ENCODE results near the gene IP6K3.

IP6K3 gene

DNA sequence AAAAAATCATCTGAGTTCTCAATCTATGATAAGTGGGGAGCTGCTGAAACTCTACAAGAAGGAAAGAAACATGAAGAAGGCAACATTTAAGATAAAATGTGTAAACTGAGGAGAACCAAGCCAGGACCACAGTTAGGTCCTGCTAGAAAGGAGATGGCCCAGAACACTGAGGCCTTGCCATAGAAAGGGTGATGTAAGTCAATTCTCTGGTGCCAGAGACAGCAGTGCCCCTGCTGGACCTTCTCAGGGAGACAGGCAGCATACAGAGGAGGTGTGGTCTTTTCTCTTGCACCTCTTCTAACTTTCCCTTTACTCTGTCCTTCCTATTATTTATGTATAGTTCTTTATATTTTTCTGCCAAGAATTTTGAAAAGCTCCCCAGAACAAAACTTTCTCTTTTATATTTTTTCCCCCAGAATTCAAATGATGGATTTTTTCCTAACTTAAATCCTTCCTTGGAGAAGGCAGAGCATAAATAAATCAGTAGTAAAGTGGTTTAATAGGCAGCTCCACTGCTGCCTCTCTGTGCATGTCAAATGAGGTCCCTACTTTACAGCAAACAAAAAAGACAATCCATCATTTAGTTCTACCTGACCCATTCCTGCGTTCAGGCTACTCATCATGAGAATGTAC lies 44.2 kb downstream of the IP6K3 start:
- peak; percentile 40 to 64 for DNase-seq

GRCh38 chr6:33700391-33701050 lies 46.2 kb downstream of the IP6K3 start:
- DNase-seq = peak; percentile 27 to 76

- no peak for DNase-seq
Observed at GRCh38 chr6:33699739-33700138, 47.0 kb downstream of the IP6K3 start.

DNA sequence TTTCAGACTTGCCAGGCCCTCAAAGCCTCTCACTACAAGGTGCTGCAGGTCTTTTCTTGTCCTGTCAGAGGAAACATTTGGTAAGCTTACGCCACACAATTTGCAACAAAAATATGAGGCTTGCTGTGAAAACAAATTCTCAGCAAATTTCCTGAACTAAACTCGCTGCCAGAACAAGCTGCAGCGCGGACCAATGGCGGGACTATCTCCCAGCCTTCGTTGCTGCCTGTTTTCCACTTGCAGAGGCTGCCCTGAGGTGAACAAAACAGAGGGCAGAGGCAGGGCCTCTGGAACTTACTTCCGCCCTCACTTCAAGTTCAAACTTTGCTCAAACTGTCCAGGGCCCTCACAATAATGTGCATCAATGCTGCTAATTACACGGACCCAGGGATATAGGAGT lies 47.6 kb downstream of the IP6K3 start:
- DNase-seq = no peak

DNA sequence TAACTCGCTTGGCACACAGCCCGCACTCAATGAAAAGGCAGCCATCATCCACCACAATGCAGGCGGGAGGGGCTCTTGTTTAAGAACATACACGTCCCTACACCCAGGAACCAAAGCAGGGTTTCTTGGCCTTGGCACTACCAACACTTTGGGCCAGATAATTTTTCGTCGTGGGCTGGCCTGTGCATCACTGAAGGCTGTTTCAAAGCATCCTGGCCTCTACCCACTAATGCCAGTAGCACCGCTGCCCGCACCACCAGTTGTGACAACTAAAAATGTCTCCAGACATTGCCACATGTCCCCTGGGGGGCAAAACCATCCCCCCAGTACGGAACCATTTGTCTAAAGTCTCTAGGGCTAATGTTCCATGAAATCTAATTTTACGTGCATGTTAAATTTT lies 48.2 kb downstream of the IP6K3 start:
- no peak for DNase-seq

- DNase-seq = no peak
Observed at GRCh38 chr6:33697845-33698244, 48.9 kb downstream of the IP6K3 start.

- no peak for DNase-seq
Observed at GRCh38 chr6:33696548-33697518, 49.9 kb downstream of the IP6K3 start.

- no peak for DNase-seq
Observed at GRCh38 chr6:33696076-33696475, 50.6 kb downstream of the IP6K3 start.

DNA sequence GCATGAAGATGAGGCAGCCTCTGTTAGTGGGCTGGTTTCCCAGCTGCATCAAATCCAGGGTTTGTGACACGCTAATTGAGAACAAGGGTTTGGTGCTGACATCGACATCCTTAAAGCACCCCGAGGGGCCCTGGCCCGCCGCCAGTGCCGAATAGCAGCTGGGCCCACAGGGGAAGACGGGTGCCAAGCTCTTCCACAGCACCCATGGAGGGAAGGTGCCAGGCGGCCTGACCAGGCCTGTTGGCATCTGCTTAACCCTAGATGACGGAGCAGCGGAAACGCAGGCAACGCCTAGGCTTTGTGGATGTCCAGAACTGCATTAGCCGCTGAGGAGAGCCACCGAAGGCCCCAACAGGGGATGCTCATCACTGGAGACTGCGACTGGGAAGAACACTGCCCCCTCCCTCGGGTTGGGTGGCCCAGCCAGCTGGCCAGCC lies 51.2 kb downstream of the IP6K3 start:
- no peak for DNase-seq

GRCh38 chr6:33694977-33695376 lies 51.7 kb downstream of the IP6K3 start:
- DNase-seq = no peak

- DNase-seq = no peak
Observed at GRCh38 chr6:33694401-33694931, 52.2 kb downstream of the IP6K3 start.

GRCh38 chr6:33693186-33694105 lies 53.3 kb downstream of the IP6K3 start:
- no peak for DNase-seq

DNA sequence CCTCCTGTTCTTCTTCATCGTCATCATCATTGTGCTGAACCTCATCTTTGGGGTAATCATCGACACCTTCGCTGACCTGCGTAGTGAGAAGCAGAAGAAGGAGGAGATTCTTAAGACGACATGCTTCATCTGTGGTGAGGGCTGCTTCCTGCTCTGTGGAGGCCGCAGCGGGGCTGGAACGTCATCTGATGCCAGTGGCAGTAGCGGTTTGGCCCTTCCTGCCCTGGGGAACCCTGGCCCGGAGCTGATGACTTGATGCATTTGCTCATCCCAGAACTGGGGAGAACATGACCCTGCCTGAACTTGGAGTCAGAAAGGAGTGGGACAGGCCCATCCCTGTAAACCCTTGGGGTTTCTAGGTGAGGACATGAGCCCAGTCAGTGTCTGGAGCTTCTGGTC lies 53.9 kb downstream of the IP6K3 start:
- peak; percentile 32 to 67 for DNase-seq

GRCh38 chr6:33692078-33692759 lies 54.5 kb downstream of the IP6K3 start:
- no peak for DNase-seq

- DNase-seq = no peak
Observed at GRCh38 chr6:33691456-33692077, 55.1 kb downstream of the IP6K3 start.

DNA sequence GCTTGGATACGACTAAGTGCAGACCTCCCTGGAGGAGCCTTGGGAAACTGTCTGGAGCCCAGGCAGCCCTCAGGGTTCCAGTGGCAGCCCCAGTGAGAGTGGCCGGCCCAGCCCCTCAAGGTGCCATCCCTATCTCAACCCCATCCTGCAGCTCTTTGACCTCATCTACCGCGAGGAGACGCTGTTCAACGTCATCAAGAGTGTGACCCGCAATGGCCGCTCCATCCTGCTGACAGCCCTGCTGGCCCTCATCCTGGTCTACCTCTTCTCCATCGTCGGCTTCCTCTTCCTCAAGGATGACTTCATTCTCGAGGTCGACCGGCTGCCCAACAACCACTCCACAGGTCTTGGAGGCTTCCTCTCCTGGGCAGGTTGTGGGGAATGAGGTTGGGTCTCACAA lies 55.9 kb downstream of the IP6K3 start:
- DNase-seq = no peak

GRCh38 chr6:33689879-33690278 lies 56.8 kb downstream of the IP6K3 start:
- no peak for DNase-seq

DNA sequence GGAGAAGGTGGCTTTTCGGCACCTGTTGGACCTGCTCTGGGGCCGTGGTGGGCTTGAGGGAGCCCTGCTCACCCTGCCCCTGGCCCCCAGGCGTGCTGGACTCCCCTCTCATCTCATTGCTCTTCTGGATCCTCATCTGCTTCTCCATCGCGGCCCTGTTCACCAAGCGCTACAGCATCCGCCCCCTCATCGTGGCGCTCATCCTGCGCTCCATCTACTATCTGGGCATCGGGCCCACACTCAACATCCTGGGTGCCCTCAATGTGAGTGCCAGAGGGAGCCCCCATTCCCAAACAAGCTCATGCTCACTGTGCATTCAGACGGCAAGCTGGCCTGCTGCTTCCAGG lies 57.6 kb downstream of the IP6K3 start:
- DNase-seq = no peak

- DNase-seq = no peak
Observed at GRCh38 chr6:33688451-33689147, 58.1 kb downstream of the IP6K3 start.

DNA sequence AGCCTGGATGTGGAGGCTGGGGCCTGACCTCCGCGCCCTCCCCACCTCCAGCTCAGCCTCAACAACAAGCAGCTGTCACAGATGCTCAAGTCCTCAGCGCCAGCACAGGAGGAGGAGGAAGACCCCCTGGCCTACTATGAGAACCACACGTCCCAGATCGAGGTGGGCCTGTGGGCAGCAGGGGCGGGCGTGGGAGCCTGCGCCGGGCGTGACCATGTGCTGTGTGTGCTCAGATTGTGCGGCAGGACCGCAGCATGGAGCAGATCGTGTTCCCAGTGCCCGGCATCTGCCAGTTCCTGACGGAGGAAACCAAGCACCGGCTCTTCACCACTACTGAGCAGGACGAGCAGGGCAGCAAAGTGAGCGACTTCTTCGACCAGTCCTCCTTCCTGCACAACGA lies 58.7 kb downstream of the IP6K3 start:
- DNase-seq = no peak
